GM12891 (cell line): Measurements from ENCODE around the gene PPME1.

Experiments
- PAX5 ChIP-seq: IDR thresholded peaks from 2 replicates; pipeline ENCODE4 v1.6.1; 2011; ENCODE audit warnings: low read length, moderate library complexity, mild to moderate bottlenecking; ENCODE audit not compliant: insufficient read depth, severe bottlenecking
- POLR2A ChIP-seq: IDR thresholded peaks from 2 replicates; pipeline ENCODE4 v1.6.1; 2011; ENCODE audit warnings: low read depth, low read length, control low read depth
- POU2F2 ChIP-seq: IDR thresholded peaks from 2 replicates; pipeline ENCODE4 v1.6.1; 2011; ENCODE audit warnings: low read depth, mild to moderate bottlenecking, control low read depth, low read length, moderate library complexity

GRCh38 chr11:74170694-74171629, at the start of gene PPME1, which contains the start of gene C2CD3:
- TF ChIP-seq PAX5 (no peak), POU2F2 (peak; percentile 51), POLR2A (peak; percentile 92)
